Measurements from ENCODE around the gene ATP10B.

DNA sequence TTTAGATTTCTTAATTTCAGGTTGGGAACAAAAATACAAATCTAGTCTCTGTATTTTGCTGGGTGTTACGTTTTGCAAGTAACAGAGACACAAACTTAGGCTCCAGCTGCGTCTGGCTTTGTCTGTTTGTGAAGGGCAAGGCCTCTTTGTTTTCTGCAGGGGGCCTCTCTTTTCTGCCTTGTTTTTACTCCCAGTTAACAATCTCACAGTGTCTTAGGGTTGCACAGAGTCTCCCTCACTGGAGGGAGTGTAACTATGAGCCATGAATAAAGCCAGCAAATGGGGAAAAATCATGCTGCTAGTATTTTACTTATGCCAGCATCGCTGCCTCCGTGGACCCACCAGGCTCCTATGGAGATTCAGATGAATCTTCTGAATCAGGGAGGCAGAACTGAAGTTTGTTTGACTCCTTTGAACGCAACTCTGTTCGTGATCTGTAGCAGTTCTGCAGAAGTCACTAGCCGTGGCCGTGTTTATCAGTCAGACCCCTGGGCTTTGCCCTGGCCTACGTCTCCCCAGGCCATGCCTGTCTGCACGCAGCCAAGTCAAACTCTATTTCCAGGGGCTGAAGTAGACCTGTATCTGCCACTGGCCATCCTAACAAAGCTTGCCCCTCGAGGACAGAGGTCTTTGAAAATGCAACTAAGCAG lies 77.2 kb downstream of the ATP10B start:
- TF ChIP-seq EZH2phosphoT487 (IDR thresholded peaks at IDR 0.05; ENCODE audit: insufficient read depth, low read depth) (no peak), EZH2 (IDR thresholded peaks at IDR 0.05; ENCODE audit: insufficient read depth, poor library complexity, severe bottlenecking) (no peak)

Data from GM23248 (cell line).